Skeletal muscle satellite cell (primary cell): ENCODE measurements around the gene STAT2. TPM values are rescaled to one million over a fixed set of nuclear protein-coding genes. Genes with fewer than 3 reads are reported as not detected.
"Not testable (repeated sequence)": the region's sequence is repeated elsewhere in the genome, so short reads cannot be mapped to it uniquely, and the experiment has no call there.

ENCODE experiments used
- H3K27me3 ChIP-seq: 2 replicates; pipeline ENCODE4 v1.7.0; 2013; ENCODE audit warnings: low read length; ENCODE audit not compliant: control insufficient read depth, insufficient read depth
- H3K36me3 ChIP-seq: 2 replicates; pipeline ENCODE4 v1.7.0; 2013; ENCODE audit warnings: mild to moderate bottlenecking, control low read depth, low read length; ENCODE audit not compliant: insufficient read depth
- H3K4me1 ChIP-seq: 2 replicates; pipeline ENCODE4 v1.7.0; 2013; ENCODE audit warnings: low read length; ENCODE audit not compliant: control insufficient read depth, insufficient read depth
- H3K4me2 ChIP-seq: 2 replicates; pipeline ENCODE4 v1.7.0; 2013; ENCODE audit warnings: mild to moderate bottlenecking, low read length
- H3K4me3 ChIP-seq: 2 replicates; pipeline ENCODE4 v1.7.0; 2013; ENCODE audit warnings: low read length
- H3K9ac ChIP-seq: 2 replicates; pipeline ENCODE4 v1.7.0; 2013; ENCODE audit warnings: mild to moderate bottlenecking, low read depth, low read length, moderate library complexity
- H3K9me3 ChIP-seq: replicated peaks from 2 replicates; pipeline ENCODE4 v1.7.0; 2013; ENCODE audit warnings: mild to moderate bottlenecking, control low read depth, low read length
- total RNA-seq: library from RNA; depleted of rRNA; stranded (reverse); fragments of >200 nt; gene quantifications from 2 replicates; pipeline ENCODE4 v1.2.3, GENCODE V29; 2012; rRNA removed

STAT2 gene
- 89.1 and 102 TPM in 2 replicates for total RNA-seq

DNA sequence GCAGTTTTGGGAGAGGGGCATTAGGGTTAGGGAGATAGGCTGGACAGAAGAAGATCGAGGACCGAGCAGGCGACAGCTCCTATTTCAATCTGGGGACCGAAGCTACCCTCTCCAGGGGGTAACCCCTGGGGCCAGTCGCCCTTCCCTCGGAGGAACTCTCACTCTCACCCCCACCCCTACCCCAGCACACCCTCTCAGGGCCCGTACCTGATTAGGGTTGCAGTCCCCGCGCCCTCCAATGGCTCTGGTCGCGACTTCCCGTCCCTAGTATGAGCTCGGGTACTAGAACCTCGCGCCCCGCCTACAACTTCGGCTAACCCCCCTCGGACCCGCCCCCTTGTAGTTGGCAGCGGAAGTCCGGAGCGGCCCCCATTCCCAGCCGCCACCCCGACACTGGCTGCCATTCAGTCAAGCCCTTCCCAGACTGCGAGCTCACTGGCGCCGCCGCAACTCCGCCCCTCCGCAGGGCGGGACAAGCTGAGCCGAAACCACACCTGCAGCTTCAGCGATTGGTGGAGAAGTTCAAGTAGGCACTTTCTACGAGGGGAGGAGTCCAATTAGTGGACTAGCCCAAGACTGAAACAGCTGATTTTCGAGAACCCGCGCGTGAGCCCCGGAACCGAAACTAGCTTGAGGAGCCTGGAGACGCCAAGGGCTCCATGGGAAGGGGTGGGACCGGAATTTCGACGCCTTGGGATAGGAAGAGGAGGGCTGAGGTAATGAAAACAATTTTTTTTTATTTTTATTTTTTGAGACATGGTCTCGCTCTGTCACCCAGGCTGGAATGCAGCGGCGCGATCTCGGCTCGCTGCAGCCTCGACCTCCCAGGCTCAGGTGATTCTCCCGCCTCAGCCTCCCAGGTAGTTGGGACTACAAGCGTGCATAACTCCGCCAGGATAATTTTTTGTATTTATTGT lies at the start of gene STAT2:
TSS of gene STAT2 (minus strand) at position 257 of the 917 bp plus-strand sequence. CDS start 3,536 bp downstream, outside the sequence.
- no peaks in the 10 kb centered on the region for H3K9me3 ChIP-seq
- peak within 1 kb of the TSS; percentile 94 for H3K9ac ChIP-seq
- peak within 1 kb of the TSS; percentile 85 for H3K4me3 ChIP-seq
- H3K4me1 ChIP-seq, result peaks cover 18% of the 10 kb centered on the region
- peaks cover 13% of the 10 kb centered on the region for H3K36me3 ChIP-seq
- peak within 1 kb of the TSS; percentile 90 for H3K4me2 ChIP-seq
- H3K27me3 ChIP-seq, result no peaks in the 10 kb centered on the region

DNA sequence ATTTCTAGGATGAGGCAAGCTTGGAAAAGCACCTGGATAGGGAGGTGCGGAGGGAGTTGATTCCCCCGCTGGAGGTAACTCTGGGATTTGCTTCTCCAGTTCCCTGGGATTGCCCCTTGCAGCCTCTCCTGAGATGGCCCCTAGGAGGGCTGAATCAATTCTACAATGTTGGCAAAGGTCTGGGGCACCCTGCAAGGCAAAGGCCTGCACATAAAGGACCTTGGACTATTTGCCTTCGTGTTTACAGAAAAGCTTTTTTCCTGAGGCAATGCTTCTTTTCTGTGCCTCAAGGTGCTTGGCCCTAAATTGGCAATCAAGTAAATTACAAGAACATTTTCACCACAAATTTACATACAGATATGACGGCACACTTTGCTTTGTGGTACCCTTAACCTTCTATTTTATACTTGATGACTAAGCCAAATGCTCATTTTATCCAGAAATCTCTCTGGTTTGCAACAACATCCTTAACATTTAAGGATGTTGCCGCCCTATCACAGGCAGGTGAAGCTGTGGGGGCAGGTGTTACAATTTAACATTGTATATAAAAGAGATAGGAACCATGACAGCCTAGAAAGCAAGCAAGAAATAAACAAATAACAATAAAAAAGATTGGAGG lies 49.0 kb upstream of the STAT2 start:
- Histone ChIP-seq H3K4me2 (no peak overlapping the region), H3K4me3 (no peak overlapping the region), H3K9ac (no peak overlapping the region), H3K9me3 (no peaks in the 10 kb centered on the region), H3K36me3 (no peaks in the 10 kb centered on the region), H3K27me3 (no peaks in the 10 kb centered on the region), H3K4me1 (peaks cover 6% of the 10 kb centered on the region)

DNA sequence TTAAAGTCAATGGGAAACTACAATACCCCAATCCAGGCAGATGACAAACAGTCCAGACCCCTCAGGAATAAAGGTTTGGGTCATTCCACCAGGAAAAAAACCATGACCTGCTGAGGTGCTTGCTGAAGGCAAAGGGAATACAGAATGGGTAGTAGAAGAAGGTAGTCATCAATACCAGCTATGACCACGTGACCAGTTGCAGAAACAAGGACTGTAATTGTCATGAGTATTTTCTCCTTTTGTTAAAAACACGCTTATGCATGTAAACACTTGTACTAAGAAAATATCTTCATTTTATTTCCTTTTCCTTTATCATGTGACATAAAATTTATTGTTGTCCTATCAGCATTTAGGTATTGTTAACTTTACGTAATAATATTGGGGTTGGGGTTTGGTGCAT lies 44.3 kb upstream of the STAT2 start:
- H3K36me3 ChIP-seq, H3K9ac ChIP-seq, H3K4me2 ChIP-seq, H3K27me3 ChIP-seq, H3K4me1 ChIP-seq, H3K4me3 ChIP-seq, H3K9me3 ChIP-seq: not testable (repeated sequence)

DNA sequence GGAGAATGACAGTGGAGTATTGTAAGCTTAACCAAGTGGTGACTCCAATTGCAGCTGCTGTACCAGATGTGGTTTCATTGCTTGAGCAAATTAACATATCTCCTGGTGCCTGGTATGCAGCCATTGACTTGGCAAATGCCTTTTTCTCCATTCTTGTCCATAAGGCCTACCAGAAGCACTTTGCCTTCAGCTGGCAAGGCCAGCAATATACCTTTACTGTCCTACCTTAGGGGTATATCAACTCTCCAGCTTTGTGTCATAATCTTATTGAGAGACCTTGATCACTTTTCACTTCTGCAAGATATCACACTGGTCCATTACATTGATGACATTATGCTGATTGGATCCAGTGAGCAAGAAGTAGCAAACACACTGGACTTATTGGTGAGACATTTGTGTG lies 41.7 kb upstream of the STAT2 start:
- not testable (repeated sequence) for H3K36me3 ChIP-seq, H3K4me3 ChIP-seq, H3K9ac ChIP-seq, H3K4me1 ChIP-seq, H3K9me3 ChIP-seq, H3K4me2 ChIP-seq
- H3K27me3 ChIP-seq, result peaks cover 11% of the 10 kb centered on the region

DNA sequence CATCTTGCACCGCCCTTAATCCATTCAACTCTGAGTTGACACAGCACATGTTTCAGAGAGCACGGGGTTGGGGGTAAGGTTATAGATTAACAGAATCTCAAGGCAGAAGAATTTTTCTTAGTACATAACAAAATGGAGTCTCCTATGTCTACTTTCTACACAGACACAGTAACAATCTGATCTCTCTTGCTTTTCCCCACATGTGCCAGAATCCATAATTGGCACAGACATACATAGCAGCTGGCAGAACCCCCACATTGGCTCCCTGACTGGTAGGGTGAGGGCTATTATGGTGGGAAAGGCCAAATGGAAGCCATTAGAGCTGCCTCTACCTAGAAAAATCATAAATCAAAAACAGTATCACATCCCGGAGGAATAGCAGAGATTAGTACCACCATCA lies 41.2 kb upstream of the STAT2 start:
- not testable (repeated sequence) for H3K9me3 ChIP-seq, H3K4me2 ChIP-seq, H3K36me3 ChIP-seq, H3K9ac ChIP-seq, H3K4me1 ChIP-seq, H3K4me3 ChIP-seq
- peaks cover 11% of the 10 kb centered on the region for H3K27me3 ChIP-seq

DNA sequence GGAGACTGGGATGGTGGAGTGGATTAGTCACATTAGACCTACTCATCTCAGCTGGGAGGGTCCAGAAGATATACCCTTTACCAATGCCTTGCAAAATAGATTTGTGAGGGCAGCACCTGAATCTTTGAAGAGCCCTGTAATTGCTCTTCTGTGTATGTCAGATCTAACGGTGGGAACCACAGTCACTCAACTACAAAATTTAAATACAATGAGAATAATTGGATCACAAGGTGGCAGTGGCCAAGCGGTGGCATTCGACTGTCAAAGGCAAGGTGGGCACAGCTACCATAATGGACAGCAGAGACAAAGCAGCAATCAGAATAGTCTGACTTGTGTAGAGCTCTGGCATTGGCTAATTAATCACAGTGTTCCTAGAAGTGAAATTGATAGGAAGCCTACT lies 39.6 kb upstream of the STAT2 start:
- not testable (repeated sequence) for H3K36me3 ChIP-seq, H3K9ac ChIP-seq, H3K9me3 ChIP-seq, H3K4me1 ChIP-seq, H3K4me2 ChIP-seq, H3K4me3 ChIP-seq
- H3K27me3 ChIP-seq, result peaks cover 11% of the 10 kb centered on the region

DNA sequence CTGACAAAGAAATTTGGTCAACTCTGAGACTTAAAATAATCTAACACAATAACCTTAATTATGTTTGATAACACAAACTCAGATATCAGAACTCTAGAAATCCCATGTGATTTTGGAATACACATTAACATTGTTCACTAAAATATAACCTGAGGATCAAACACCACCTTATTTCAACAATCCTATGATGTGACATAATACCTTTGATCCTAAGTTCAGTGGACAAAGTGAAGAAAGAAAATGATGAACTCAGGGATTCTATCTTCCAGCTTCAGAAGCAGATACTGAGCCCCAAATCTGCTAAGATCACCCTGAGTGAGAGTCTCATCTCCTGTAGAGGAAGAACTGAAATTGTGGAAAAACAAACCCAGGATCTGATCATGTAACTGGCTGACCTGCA lies 38.4 kb upstream of the STAT2 start:
- no peak overlapping the region for H3K4me3 ChIP-seq
- H3K4me2 ChIP-seq, result no peak overlapping the region
- peaks cover 11% of the 10 kb centered on the region for H3K27me3 ChIP-seq
- no peaks in the 10 kb centered on the region for H3K9me3 ChIP-seq
- H3K4me1 ChIP-seq, result no peaks in the 10 kb centered on the region
- no peak overlapping the region for H3K9ac ChIP-seq
- no peaks in the 10 kb centered on the region for H3K36me3 ChIP-seq

DNA sequence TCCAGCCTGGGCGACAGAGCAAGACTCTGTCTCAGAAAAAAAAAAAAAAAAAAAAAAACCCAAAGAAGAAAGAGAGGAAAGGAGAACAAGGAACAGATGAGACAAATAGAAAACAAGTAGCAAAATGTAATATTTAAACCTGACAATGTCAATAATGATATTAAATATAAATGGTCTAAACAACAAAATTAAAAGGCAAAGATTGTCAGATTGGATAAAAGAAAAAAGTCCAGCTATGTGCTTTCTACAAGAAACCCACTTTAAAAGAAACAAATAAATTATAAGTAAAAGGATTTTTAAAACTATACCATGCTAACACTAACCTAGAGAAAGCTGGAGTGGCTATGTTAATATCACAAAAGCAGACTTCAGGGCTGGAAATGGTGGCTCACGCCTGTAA lies 32.4 kb upstream of the STAT2 start:
- no peaks in the 10 kb centered on the region for H3K36me3 ChIP-seq
- no peaks in the 10 kb centered on the region for H3K4me1 ChIP-seq
- no peak overlapping the region for H3K4me2 ChIP-seq
- no peak overlapping the region for H3K4me3 ChIP-seq
- peaks cover 7% of the 10 kb centered on the region for H3K27me3 ChIP-seq
- H3K9ac ChIP-seq, result no peak overlapping the region
- no peaks in the 10 kb centered on the region for H3K9me3 ChIP-seq

DNA sequence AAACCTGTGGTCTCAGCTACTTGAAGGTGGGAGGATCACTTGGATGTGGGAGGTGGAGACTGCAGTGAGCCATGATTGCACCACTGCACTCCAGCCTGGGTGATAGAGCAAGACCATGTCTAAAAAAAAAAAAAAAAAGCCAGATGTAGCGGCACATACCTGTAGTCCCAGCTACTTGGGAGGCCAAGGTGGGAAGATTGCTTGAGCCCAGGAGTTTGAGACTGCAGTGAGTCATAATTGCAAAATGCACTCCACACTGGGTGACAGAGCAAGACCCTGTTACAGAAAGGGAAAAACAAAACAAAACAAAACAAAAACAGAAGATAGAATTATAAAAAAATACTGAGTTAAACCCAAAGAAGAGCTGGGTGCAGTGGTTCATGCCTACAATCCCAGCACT lies 31.8 kb upstream of the STAT2 start:
- Histone ChIP-seq H3K4me3 (no peak overlapping the region), H3K4me2 (no peak overlapping the region), H3K9me3 (no peaks in the 10 kb centered on the region), H3K4me1 (no peaks in the 10 kb centered on the region), H3K27me3 (peaks cover 3% of the 10 kb centered on the region), H3K9ac (no peak overlapping the region), H3K36me3 (no peaks in the 10 kb centered on the region)

DNA sequence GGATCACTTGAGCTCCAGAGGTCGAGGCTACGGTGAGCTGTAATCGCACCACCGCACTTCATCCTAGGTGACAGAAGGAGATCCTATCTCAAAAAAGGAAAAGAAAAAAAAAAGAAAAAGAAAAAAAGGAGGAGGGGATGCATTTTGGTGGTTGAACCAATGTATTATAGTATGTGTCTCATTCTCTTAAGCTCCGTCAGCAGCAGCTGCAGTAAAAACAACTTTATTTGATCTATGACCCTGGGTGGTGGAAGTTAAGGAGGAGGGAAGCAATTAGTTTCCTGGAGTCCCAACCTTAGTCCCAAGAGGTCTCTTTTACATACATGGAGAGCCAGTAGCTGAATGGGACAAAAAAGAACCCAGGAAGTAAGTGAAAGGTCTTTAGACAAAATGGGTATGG lies 29.5 kb upstream of the STAT2 start:
- Histone ChIP-seq H3K9me3 (no peaks in the 10 kb centered on the region), H3K4me2 (no peak overlapping the region), H3K27me3 (peaks cover 3% of the 10 kb centered on the region), H3K36me3 (no peaks in the 10 kb centered on the region), H3K4me3 (no peak overlapping the region), H3K4me1 (no peaks in the 10 kb centered on the region), H3K9ac (no peak overlapping the region)

DNA sequence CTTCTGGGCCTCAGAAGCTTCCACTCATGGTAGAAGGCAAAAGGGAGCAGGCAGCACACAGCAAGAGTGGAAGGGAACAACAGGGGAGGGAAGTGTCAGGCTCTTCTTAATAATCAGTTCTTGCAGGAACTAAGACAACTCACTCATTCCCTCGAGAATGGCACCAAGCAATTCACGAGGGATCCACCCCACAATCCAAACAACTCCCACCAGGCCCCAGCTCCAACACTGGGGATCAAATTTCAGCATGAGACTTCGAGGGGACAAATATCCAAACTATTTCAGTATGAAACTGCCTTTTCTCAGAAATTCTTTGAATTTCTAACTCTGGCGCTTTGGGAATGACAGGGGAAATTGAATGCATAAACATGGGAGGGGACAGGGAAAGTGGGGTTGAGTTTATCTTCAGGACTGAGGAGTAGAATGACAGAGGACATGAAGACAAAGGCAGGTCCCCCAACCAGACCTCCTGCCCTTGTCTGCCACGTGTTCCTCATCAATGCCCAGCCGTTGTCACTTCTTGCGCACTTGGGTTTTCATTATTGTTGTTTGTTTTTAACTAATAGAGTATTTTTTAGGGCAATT lies 27.3 kb upstream of the STAT2 start:
- Histone ChIP-seq H3K4me2 (peak overlapping the region; percentile 28), H3K9me3 (no peaks in the 10 kb centered on the region), H3K9ac (no peak overlapping the region), H3K4me1 (no peaks in the 10 kb centered on the region), H3K4me3 (no peak overlapping the region), H3K36me3 (no peaks in the 10 kb centered on the region), H3K27me3 (peaks cover 16% of the 10 kb centered on the region)
